ENCODE results near the gene TMEM238L. TPM values are rescaled to one million over a fixed set of nuclear protein-coding genes. Genes with fewer than 3 reads are reported as not detected.

Gene TMEM238L
- total RNA-seq, 2 donors from 2014 or later, result not detected

- Mint-ChIP-seq H3K27ac (no peak overlapping the region), H3K9me3 (no peaks in the 10 kb centered on the region), H3K4me1 (ENCODE audit: low read depth) (peaks cover 3% of the 10 kb centered on the region), H3K27me3 (ENCODE audit: low read depth) (no peaks in the 10 kb centered on the region), H3K4me3 (no peak overlapping the region), H3K36me3 (ENCODE audit: insufficient read depth in 2 of 2) (no peaks in the 10 kb centered on the region)
- no peak for ATAC-seq (replicated peaks in 1 of 2)
- no peak for DNase-seq
These were observed 46.8 kb downstream of the TMEM238L start for GRCh38 chr17:10757067-10757466.

GRCh38 chr17:10756619-10757018, 47.3 kb downstream of the TMEM238L start:
- Mint-ChIP-seq H3K9me3 (no peaks in the 10 kb centered on the region), H3K36me3 (ENCODE audit: insufficient read depth in 2 of 2) (no peaks in the 10 kb centered on the region), H3K4me1 (ENCODE audit: low read depth) (peaks cover 3% of the 10 kb centered on the region), H3K27me3 (ENCODE audit: low read depth) (no peaks in the 10 kb centered on the region), H3K27ac (no peak overlapping the region), H3K4me3 (no peak overlapping the region)
- ATAC-seq (replicated peaks in 1 of 2), result no peak
- no peak for DNase-seq

- Mint-ChIP-seq H3K36me3 (ENCODE audit: insufficient read depth in 2 of 2) (no peaks in the 10 kb centered on the region), H3K4me1 (ENCODE audit: low read depth) (peaks cover 3% of the 10 kb centered on the region), H3K9me3 (no peaks in the 10 kb centered on the region), H3K27me3 (ENCODE audit: low read depth) (no peaks in the 10 kb centered on the region), H3K4me3 (no peak overlapping the region), H3K27ac (no peak overlapping the region)
- ATAC-seq (replicated peaks in 1 of 2) (no peak), DNase-seq (no peak)
These were observed 47.7 kb downstream of the TMEM238L start for GRCh38 chr17:10756185-10756584.

- Mint-ChIP-seq H3K4me1 (ENCODE audit: low read depth) (peaks cover 3% of the 10 kb centered on the region), H3K9me3 (no peaks in the 10 kb centered on the region), H3K27ac (no peak overlapping the region), H3K4me3 (no peak overlapping the region), H3K27me3 (ENCODE audit: low read depth) (no peaks in the 10 kb centered on the region), H3K36me3 (ENCODE audit: insufficient read depth in 2 of 2) (no peaks in the 10 kb centered on the region)
- no peak for DNase-seq
- ATAC-seq (replicated peaks in 1 of 2), result no peak
These were observed 48.2 kb downstream of the TMEM238L start for GRCh38 chr17:10755592-10756127.

GRCh38 chr17:10754861-10755591, 48.9 kb downstream of the TMEM238L start:
- ATAC-seq (replicated peaks in 1 of 2), result no peak
- no peak for DNase-seq
- no peaks in the 10 kb centered on the region for H3K9me3 Mint-ChIP-seq
- no peaks in the 10 kb centered on the region for H3K27me3 Mint-ChIP-seq (ENCODE audit: low read depth)
- H3K4me3 Mint-ChIP-seq, result no peak overlapping the region
- H3K27ac Mint-ChIP-seq, result no peak overlapping the region
- H3K36me3 Mint-ChIP-seq (ENCODE audit: insufficient read depth in 2 of 2), result no peaks in the 10 kb centered on the region
- H3K4me1 Mint-ChIP-seq (ENCODE audit: low read depth), result peaks cover 3% of the 10 kb centered on the region

GRCh38 chr17:10754109-10754508, 49.8 kb downstream of the TMEM238L start:
- H3K9me3 Mint-ChIP-seq, result no peaks in the 10 kb centered on the region
- H3K27me3 Mint-ChIP-seq (ENCODE audit: low read depth), result no peaks in the 10 kb centered on the region
- no peak for DNase-seq
- ATAC-seq (replicated peaks in 1 of 2), result no peak
- H3K36me3 Mint-ChIP-seq (ENCODE audit: insufficient read depth in 2 of 2), result no peaks in the 10 kb centered on the region
- H3K4me1 Mint-ChIP-seq (ENCODE audit: low read depth), result peaks cover 3% of the 10 kb centered on the region
- H3K27ac Mint-ChIP-seq, result no peak overlapping the region
- H3K4me3 Mint-ChIP-seq, result no peak overlapping the region

GRCh38 chr17:10752696-10753095, 51.2 kb downstream of the TMEM238L start:
- H3K27ac Mint-ChIP-seq, result no peak overlapping the region
- no peak for DNase-seq
- H3K9me3 Mint-ChIP-seq, result no peaks in the 10 kb centered on the region

GRCh38 chr17:10751563-10751962, 52.3 kb downstream of the TMEM238L start:
- ATAC-seq (replicated peaks in 1 of 2) (no peak), DNase-seq (no peak)
- Mint-ChIP-seq H3K4me1 (ENCODE audit: low read depth) (peaks cover 3% of the 10 kb centered on the region), H3K27ac (no peak overlapping the region), H3K27me3 (ENCODE audit: low read depth) (no peaks in the 10 kb centered on the region), H3K36me3 (ENCODE audit: insufficient read depth in 2 of 2) (no peaks in the 10 kb centered on the region), H3K4me3 (no peak overlapping the region), H3K9me3 (no peaks in the 10 kb centered on the region)

More at GRCh38 chr17:10752696-10753095, 51.2 kb downstream of the TMEM238L start:
- Mint-ChIP-seq H3K4me3 (no peak overlapping the region), H3K27me3 (ENCODE audit: low read depth) (no peaks in the 10 kb centered on the region), H3K4me1 (ENCODE audit: low read depth) (peaks cover 3% of the 10 kb centered on the region), H3K36me3 (ENCODE audit: insufficient read depth in 2 of 2) (no peaks in the 10 kb centered on the region)
- no peak for ATAC-seq (replicated peaks in 1 of 2)

- ATAC-seq (replicated peaks in 1 of 2) (no peak), DNase-seq (no peak)
- Mint-ChIP-seq H3K4me1 (ENCODE audit: low read depth) (no peaks in the 10 kb centered on the region), H3K4me3 (no peak overlapping the region), H3K27ac (no peak overlapping the region), H3K9me3 (no peaks in the 10 kb centered on the region), H3K36me3 (ENCODE audit: insufficient read depth in 2 of 2) (no peaks in the 10 kb centered on the region), H3K27me3 (ENCODE audit: low read depth) (no peaks in the 10 kb centered on the region)
These were observed 53.7 kb downstream of the TMEM238L start for GRCh38 chr17:10750210-10750609.

- H3K36me3 Mint-ChIP-seq (ENCODE audit: insufficient read depth in 2 of 2), result no peaks in the 10 kb centered on the region
- no peaks in the 10 kb centered on the region for H3K27me3 Mint-ChIP-seq (ENCODE audit: low read depth)
- H3K4me3 Mint-ChIP-seq, result no peak overlapping the region
- no peak for DNase-seq
- no peak overlapping the region for H3K27ac Mint-ChIP-seq
- H3K4me1 Mint-ChIP-seq (ENCODE audit: low read depth), result peaks cover 7% of the 10 kb centered on the region
- no peak for ATAC-seq (replicated peaks in 1 of 2)
- no peaks in the 10 kb centered on the region for H3K9me3 Mint-ChIP-seq
These were observed 55.2 kb downstream of the TMEM238L start for GRCh38 chr17:10748531-10749181.

- no peaks in the 10 kb centered on the region for H3K9me3 Mint-ChIP-seq
- DNase-seq (no peak), ATAC-seq (replicated peaks in 1 of 2) (no peak)
- H3K27me3 Mint-ChIP-seq (ENCODE audit: low read depth), result no peaks in the 10 kb centered on the region
- no peak overlapping the region for H3K4me3 Mint-ChIP-seq
- no peaks in the 10 kb centered on the region for H3K36me3 Mint-ChIP-seq (ENCODE audit: insufficient read depth in 2 of 2)
- H3K27ac Mint-ChIP-seq, result no peak overlapping the region
- peaks cover 7% of the 10 kb centered on the region for H3K4me1 Mint-ChIP-seq (ENCODE audit: low read depth)
These were observed 58.7 kb downstream of the TMEM238L start for GRCh38 chr17:10745231-10745630.

Data from activated T-cell treated with anti-CD3 and anti-CD28 coated beads, Interleukin-2, amount 50 U/mL, for 72 hours (primary cell).